ENCODE data around the gene ATP1A4.
"Not testable (repeated sequence)": the region's sequence is repeated elsewhere in the genome, so short reads cannot be mapped to it uniquely, and the experiment has no call there.

ATP1A4 gene

DNA sequence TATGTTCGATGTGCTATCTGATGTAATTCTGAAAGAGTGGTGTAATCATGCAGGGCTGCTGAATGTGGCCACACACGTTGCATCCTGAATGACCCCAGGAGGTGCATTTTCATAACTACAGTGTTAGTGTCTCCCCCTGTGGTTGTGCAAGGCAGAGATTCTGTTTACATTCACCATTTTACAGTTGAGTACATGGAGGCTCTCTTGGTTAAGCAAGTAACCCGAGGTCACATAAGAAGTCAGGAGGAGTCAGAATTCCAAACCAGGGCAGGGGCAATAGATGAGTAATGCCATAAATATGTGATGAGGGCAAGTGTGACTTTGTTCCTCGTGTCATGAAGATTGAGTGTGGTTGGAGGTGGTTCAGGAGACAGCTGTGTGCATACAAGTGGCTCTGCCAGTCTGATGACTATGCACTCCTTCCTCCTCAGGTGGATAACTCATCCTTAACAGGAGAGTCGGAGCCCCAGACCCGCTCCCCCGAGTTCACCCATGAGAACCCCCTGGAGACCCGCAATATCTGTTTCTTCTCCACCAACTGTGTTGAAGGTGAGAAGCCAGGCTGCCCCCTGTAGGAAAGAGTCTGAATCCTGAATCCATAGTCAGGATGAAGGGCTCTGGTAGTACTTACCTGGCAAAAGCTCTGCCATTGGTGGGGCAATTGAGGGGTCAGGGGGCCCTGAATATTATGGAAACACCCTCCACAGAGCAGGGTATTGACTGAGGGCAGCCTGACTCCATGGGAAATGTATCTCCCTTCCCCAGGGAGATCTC lies 26.5 kb upstream of the ATP1A4 start:
- no peak for DNase-seq

DNA sequence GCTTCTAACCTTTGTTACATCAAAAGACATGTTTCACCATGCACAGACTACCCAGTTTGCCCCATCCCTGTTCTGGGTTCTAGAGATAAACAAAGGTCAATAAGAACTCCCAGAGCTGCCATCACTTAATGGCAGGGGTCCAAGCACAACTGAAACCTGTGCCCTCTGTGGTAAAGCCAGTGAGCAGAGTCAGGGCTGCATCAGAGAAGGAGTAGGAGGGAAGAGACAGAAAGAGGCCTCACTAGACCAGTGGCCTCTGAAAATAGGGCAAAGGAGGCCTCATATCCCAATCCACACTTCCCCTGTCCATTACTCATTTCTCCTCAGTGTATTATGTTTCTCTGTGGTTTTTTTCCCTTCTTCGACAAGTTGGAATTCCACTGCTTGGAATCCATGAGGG lies 25.7 kb upstream of the ATP1A4 start:
- DNase-seq = no peak

DNA sequence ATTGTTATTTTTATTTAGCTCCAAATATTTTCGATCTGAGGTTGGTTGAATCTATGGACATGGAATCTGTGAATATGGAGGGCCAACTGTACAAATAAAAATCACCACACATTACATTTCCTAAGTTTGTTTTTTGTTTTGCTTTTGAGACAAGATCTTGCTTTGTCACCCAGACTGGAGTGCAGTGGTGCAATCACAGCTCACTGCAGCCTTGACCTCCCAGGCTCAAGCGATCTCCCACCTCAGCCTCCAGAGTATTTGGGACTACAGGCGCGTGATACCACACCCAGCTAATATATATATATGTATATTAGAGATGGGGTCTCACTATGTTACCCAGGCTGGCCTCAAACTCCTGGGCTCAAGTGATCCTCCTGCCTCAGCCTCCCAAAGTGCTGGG lies 25.1 kb upstream of the ATP1A4 start:
- not testable (repeated sequence) for DNase-seq

DNA sequence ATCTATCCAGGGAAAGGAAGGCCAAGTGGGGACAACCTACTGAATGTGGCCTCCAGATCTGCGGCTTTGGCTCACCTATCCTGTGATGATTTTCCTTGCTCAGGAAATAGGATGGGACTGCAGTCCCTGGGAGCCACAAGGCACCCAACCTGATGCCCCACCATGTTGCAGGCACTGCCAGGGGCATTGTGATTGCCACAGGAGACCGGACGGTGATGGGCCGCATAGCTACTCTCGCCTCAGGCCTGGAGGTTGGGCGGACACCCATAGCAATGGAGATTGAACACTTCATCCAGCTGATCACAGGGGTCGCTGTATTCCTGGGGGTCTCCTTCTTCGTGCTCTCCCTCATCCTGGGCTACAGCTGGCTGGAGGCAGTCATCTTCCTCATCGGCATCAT lies 24.0 kb upstream of the ATP1A4 start:
- DNase-seq = no peak

DNA sequence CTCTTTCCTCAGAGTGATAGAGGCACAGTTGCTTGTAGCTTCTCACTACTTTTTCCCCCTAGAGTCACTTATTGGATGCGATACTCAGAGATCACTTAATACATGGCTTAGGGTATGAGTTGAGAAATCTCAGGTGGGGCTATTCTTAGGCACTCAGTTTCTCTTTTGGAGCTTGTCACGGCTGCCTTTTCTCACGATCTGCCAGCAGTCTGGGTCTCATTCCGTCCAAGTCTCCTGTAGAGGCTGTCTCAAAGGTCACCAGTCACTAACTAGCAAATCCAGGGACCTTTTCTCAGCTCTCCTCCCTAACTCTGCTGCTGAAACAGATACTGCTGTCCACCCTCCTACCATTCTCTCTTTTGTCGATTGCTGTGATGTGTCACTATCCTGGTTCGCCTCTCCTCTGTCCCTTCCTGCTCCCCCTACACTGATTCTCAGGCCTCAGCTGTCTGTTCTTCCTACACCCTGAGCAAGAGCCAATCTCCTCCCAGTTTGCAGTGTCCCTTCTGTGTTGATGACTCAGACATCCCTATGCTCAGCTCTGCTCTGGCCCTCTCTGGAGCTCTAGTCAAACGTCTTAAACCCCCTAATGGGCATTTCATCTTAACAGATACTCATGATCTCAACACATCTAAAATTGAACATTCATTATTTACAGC lies 23.4 kb upstream of the ATP1A4 start:
- no peak for DNase-seq

DNA sequence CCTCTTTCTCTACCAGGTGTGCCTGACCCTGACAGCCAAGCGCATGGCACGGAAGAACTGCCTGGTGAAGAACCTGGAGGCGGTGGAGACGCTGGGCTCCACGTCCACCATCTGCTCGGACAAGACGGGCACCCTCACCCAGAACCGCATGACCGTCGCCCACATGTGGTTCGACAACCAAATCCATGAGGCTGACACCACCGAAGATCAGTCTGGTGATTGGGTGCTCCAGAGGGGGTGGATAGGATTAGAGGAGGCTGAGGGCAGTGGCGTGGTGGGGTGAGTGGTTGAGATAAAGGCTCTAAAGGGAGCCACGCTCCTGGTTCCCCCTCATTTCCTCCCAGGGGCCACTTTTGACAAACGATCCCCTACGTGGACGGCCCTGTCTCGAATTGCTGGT lies 22.8 kb upstream of the ATP1A4 start:
- no peak for DNase-seq

DNA sequence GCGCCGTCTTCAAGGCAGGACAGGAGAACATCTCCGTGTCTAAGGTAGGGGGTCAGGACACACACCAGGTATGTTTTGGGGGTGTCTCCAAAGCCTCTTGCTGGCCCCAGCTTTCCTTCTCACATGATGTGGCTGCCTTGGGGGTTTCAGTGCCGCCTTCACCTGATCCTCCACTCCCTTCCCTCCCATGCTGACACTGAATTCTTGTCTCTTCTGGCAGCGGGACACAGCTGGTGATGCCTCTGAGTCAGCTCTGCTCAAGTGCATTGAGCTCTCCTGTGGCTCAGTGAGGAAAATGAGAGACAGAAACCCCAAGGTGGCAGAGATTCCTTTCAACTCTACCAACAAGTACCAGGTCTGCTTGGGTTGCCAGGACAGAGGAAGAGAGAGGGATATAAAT lies 22.4 kb upstream of the ATP1A4 start:
- no peak for DNase-seq

DNA sequence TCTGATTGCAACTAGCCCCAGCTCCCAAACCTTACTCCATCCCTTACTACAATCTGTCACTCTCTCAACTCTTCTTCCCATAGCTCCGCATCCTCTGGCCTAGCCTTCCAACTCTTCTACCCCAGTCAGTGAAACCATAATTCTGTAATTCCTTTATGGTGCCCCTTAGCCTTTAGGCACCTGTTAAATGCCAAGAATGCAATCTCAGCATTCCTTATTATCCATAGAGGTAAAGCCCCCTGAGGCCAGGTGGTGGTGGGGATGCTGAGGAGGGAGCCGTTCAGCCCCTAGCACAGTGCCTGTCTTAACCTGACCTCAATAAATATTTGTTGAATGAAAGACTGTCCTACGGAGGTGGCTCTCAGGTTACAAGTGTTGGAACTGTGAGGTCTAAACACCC lies 21.8 kb upstream of the ATP1A4 start:
- DNase-seq = no peak

DNA sequence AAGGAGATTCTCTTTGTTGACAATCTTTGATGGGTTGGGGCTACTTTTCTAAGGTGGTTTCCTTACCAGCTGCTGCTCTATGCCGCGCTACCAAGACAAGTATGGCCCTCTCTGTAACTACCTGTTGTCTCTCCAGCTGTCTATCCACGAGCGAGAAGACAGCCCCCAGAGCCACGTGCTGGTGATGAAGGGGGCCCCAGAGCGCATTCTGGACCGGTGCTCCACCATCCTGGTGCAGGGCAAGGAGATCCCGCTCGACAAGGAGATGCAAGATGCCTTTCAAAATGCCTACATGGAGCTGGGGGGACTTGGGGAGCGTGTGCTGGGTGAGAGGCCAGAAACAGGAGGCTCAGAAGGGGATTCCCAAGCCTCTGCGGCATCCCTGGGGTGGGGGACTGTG lies 21.4 kb upstream of the ATP1A4 start:
- DNase-seq = no peak

DNA sequence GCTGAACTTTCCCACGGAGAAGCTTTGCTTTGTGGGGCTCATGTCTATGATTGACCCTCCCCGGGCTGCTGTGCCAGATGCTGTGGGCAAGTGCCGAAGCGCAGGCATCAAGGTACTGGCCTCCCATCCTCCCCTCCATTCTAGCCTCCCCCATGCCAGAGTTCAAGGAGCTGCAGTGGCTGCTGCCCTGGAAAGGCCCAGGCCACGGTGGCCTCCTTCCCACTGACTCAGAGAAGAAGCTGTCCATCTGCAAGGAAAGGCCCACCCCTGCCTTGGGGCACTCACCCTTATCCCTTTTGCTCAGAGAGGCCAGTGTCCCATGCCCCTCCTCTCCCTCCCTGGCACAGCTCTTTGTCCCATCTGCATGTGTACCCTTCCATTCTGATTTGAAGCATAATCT lies 20.9 kb upstream of the ATP1A4 start:
- no peak for DNase-seq

DNA sequence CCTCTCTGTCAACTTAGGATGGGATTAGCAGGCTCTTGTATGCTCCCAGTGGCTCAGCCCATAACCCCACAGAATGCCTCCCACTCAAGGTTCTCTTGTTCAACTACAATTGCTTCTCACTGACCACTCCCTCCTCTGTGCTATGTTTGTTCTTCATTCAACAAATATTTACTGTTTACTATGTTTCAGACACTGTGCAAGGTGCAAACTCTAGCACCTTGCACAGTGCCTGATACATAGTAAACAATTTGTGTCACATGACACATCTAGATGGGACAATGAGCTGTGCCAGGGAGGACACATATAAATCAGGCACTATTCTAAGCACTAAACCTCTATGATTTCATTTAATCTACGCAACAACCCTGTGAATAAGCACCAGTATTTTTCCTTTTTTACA lies 20.5 kb upstream of the ATP1A4 start:
- no peak for DNase-seq

DNA sequence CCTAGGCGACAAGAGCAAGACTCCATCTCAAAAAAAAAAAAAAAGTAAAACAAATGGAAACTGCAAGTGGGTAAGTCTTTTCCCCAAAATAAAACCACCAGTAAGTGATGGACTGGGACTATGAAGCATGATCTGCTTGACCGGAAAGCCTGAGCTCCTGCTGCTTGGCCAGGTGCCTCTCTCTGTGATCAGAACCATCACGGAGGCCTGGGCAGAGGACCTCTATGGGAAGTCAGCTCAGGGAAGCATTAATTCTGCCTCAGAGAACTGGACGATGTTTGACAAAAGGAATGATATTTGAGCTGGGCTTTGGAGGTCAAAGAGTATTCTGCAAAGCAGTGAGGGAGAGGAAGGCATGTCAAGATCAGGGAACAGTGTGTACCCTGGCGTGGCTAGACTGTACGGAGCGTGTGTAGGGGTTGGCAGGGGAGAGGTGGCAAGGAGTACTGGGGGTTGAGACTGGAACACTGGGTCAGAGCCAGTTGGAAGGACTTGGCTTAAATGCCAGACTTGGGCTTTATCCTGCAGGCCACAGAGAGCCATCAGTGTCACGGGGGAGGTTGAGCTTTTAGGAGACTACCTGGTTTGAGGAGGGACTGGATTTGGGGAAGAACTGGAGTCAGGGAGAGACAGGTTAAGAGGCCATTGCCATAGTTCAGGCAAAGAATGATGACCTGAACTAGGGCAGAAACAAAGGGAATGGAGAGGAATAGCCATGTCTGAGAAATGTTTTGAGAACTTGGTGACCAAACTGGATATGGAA lies 19.4 kb upstream of the ATP1A4 start:
- no peak for DNase-seq

DNA sequence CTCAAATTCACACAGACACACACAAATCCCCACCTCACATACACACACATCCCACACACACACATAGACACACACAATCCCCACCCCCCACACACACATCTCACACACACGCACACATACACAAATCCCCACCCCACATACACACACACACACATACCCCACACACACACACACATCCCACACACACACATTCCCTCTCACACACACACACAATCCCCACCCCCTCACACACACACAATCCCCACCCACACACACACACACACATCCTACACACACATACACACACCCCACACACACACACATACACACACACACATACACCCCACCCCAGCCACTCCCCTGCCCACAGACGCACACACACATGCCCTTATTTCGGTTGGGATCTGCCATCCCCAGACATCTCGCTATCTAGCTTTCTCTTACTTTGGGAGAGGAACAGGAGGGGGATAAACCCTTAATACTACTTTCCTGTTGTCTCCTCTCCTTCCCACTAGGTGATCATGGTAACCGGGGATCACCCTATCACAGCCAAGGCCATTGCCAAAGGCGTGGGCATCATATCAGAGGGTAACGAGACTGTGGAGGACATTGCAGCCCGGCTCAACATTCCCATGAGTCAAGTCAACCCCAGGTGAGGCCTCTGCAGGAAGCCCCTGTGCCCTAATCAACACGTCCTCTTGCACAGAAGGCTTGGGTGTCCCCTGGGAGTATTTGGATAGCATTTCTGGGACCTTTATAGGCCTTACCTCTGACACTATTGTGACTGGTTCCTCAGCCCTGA lies 17.2 kb upstream of the ATP1A4 start:
- no peak for DNase-seq

DNA sequence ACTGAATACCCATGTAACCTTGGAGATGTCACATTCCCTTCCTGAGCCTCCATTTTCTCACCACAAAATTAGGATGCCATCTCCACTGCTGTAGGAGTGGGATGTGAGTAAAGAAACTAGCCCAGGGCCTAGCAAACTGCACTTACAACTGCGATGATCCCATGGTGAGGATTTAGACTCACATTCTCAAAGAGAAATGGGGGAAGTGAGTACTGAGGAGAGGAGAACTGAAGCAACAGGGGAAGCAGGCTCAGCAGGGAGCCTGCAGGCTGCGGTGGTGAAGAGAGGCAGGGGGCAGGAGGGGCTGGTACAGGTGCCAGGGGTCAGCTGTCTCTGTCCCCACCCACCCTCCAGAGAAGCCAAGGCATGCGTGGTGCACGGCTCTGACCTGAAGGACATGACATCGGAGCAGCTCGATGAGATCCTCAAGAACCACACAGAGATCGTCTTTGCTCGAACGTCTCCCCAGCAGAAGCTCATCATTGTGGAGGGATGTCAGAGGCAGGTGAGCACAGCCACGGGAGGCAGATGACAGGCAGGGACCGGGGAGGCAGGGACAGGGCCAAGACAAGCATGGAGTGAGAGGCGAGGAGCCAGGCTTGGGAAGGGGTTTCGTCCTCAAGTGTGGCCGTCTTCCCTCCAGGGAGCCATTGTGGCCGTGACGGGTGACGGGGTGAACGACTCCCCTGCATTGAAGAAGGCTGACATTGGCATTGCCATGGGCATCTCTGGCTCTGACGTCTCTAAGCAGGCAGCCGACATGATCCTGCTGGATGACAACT lies 16.4 kb upstream of the ATP1A4 start:
- DNase-seq = no peak

DNA sequence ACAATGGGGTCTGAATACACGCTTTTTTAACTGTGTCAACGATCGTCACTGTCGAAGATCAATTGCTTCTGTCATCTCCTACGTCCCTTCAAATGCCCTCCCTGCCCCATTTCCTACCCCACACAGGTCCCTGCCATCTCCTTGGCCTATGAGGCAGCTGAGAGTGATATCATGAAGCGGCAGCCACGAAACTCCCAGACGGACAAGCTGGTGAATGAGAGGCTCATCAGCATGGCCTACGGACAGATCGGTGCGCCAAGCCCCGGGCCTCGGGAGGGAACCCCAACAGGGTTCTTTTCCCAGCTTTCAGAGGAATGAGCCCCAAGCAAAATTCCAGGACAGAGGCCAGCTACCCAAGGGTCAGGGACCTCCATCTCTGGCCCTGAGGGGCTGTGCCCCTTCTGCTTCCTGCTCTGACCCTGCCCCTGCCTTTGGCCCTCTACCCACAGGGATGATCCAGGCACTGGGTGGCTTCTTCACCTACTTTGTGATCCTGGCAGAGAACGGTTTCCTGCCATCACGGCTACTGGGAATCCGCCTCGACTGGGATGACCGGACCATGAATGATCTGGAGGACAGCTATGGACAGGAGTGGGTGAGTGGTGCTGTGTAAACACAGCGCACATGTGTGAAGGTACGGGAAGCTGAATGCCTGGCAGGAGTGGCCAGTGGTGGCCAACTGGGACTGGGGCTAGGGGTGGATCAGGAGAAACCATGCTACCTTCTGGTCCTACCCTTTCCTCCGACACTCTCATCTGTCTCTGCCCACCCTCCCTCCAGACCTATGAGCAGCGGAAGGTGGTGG lies 15.1 kb upstream of the ATP1A4 start:
- DNase-seq = no peak

DNA sequence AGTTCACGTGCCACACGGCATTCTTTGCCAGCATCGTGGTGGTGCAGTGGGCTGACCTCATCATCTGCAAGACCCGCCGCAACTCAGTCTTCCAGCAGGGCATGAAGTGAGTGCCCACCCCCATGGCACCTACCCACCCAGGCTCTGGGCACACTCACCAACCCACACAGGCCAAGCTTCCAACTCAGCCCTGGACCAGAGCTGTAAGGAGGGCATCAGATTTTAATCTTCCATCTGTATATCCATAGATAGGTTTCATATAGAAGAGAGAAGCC lies 14.5 kb upstream of the ATP1A4 start:
- DNase-seq = no peak

DNA sequence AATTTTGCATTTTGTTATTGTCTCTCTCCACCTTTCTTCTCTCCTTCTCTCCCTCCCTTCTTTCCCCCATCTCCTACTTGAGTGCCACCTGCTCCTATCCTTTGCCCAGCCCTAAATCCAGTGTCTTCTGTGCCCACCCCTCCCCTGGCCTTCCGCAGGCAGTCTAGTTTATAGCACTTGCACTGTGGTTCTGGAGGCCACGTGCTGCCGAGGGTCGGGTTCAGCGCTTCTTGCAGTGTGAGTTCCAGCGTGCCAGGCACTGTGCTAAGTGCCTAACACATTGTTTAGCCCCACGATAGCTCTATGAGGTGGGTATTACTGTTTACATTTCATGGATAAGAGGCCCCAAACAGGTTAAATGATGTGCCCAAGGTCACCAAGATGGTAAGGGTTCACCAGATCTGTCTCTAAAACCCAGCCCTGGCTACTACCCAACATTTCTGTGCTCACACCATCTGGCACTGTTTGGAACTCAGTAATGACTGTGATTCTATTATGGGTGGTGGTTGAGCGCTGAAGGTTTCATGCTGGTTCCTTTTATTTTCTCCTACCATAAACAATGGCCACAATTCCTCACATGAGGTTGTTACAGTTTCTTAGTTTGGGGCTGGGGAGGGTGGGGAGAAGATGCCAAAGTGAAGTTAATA lies 14.1 kb upstream of the ATP1A4 start:
- DNase-seq = no peak

DNA sequence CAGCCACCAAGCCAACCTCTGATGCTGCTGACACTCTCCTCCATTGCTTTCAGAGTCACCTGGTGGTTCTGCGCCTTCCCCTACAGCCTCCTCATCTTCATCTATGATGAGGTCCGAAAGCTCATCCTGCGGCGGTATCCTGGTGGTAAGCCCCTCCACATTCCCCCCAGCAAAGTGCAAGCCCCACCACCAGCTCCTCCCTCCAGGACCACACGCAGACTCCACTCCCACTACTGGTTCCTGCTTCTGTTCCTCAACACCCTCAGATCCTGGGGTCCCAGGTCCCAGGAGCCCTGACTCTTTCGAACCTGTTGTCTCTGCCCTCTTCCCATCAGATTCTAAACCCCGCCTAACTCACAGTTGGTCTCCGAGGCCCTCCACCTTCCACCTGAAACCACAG lies 11.6 kb upstream of the ATP1A4 start:
- DNase-seq = no peak

DNA sequence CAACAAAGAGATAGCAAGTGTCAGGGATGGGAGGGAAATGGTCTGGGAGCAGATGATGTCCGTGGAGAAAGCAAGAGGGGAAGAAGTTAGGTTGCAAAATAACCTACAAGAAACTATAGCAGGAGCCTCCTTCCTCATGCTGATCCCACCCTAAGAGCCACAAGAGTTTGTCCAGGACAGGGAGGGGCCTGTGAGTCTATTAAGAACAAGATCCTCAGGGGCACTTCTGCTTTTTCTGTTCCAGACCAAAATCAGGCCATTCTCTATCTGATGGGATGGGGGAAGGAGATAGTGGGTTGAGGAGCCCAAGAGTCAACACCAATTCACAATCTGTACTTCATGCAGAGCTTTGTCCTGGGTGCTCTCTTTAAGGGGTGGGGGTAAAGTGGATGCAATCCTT lies 7.7 kb upstream of the ATP1A4 start:
- DNase-seq = no peak

DNA sequence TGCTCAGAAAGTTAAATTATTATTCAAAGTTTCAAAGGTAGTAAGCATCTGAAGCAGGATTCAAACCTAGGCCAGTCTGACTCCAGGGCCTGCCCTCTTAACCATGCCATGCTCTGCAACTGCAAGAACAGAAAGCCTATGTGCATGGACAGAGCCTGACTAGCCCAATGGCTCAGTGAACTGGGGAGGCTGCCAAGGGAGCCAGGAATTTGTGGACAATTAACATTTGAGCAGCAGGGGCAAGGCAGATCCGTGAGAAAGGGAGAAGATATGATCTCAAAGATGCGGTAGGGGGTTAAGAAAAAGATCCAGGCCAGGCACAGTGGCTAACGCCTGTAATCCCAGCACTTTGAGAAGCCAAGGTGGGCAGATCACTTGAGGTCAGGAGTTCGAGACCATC lies 6.5 kb upstream of the ATP1A4 start:
- DNase-seq = no peak

DNA sequence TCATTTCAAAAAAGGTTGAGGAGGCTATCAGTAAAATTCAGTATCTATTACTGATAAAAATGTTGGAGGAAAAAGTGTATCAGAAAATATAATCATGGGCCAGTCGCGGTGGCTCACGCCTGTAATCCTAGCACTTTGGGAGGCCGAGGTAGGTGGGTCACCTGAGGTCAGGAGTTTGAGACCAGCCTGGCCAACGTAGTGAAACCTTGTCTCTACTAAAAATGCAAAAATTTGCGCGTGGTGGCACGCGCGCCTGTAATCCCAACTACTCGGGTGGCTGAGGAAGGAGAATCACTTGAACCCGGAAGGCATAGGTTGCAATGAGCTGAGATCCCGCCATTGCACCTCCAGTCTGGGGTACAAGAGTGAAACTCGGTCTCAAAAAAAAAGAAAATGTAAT lies 5.3 kb upstream of the ATP1A4 start:
- no peak for DNase-seq
